ENCODE results near the gene DBH. TPM values are rescaled to one million over a fixed set of nuclear protein-coding genes. Genes with fewer than 3 reads are reported as not detected.

The DBH gene
- total and polyA plus RNA-seq, 10 of the 15 experiments (the other 5 are each of a cell fraction or from before 2014, with no cell fraction given) = not detected

- no peak for TF ChIP-seq NRF1 (conservative IDR thresholded peaks at IDR 0.05; ENCODE audit: low read depth, low read length)
- no peak for TF ChIP-seq MEF2A (IDR thresholded peaks at IDR 0.05; ENCODE audit: insufficient read depth, low read depth, low read length)
These were observed 25.8 kb downstream of the DBH start (continued) for GRCh38 chr9:133661846-133662540.

- RAD21 ChIA-PET (ENCODE audit: unreplicated experiment) = no interaction called here
- Histone ChIP-seq H3K4me2 (ENCODE audit: control insufficient read depth, insufficient read depth) (no peak overlapping the region), H4K20me1 (ENCODE audit: control insufficient read depth, insufficient read depth) (no peaks in the 10 kb centered on the region), H3K27ac (ENCODE audit: control insufficient read depth, insufficient read depth) (no peak overlapping the region), H3K27me3 (replicated peaks in 1 of 2; ENCODE audit: control insufficient read depth in 2 of 2, insufficient read depth in 2 of 2, low read length in 1 of 2) (peaks cover 0 to 1% of the 10 kb centered on the region in 2 experiments; a peak in 2 of 4 replicates), H3K4me3 (no peak overlapping the region), H3K79me2 (ENCODE audit: control insufficient read depth, insufficient read depth, low read length) (no peaks in the 10 kb centered on the region), H3K9ac (ENCODE audit: control insufficient read depth, insufficient read depth, low read length) (no peak overlapping the region), H2AFZ (ENCODE audit: control insufficient read depth, low read depth, low read length) (no peak overlapping the region), H3K36me3 (ENCODE audit: control insufficient read depth in 2 of 2, insufficient read depth in 2 of 2, low read length in 1 of 2) (no peaks in the 10 kb centered on the region), H3K9me3 (replicated peaks; ENCODE audit: control insufficient read depth, insufficient read depth, low read length) (no peaks in the 10 kb centered on the region), H3K4me1 (ENCODE audit: control insufficient read depth, insufficient read depth, low read length) (no peaks in the 10 kb centered on the region)
- FAIRE-seq = no peak
- intact Hi-C loops (cut with micrococcal nuclease; ENCODE audit: unreplicated experiment) (no loop called here), in situ Hi-C loops (cut with MboI) (no loop called here)
- TF ChIP-seq CTCF (IDR thresholded peaks at IDR 0.05 in 2 of 3, conservative IDR thresholded peaks at IDR 0.05 in 1 of 3; ENCODE audit: control insufficient read depth in 2 of 3, extremely low read depth in 1 of 3, insufficient read depth in 1 of 3, low read depth in 3 of 3, low read length in 3 of 3) = 0 out of 6 replicates have a peak, but pooled peaks of 1 of the 3 experiments have one; percentile 10
- no peak for TF ChIP-seq SMC3 (IDR thresholded peaks at IDR 0.05; ENCODE audit: borderline replicate concordance, low read length)
- WGBS (ENCODE audit: insufficient coverage, insufficient replicate concordance, low lambda C conversion rate, missing lambda C conversion rate) = 30% methylated on average over 26 of the region's 27 CpGs
- BruUV-seq (replicated peaks) = no TSS peak
- SMC1A ChIA-PET (ENCODE audit: uncharacterized antibody, unreplicated experiment) = no interaction called here
- no peak for DNase-seq (ENCODE audit: low read depth, low spot score)
- no peak for ATAC-seq
- CTCF ChIA-PET = no interaction called here
- POLR2A ChIA-PET = no interaction called here
These were observed 28.2 kb downstream of the DBH start for GRCh38 chr9:133664173-133665050.
